ENCODE measurements around the gene ANKMY1. TPM values are rescaled to one million over a fixed set of nuclear protein-coding genes. Genes with fewer than 3 reads are reported as not detected.

The ANKMY1 gene
- total and polyA plus RNA-seq, 2 experiments from 2014 or later, result 2.3 to 8.9 TPM

DNA sequence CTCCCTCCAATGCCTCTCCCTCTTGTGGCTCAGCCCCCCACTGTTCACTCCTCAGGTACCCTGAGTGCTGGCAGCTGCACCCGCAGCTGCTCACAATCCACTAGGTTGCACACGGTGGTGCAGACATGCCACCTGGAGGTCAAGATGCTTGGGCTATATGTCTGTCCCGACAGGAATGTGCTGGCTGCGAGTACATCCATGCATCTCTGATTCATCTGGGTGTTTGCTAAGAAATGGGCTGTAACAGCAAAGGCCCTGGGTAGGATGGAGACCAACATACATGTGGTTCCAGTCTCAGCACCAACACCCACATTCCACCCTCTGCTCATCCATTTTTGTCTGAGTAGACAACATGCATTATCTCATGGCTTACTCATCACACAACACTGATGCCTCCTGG is 31.3 kb downstream of the ANKMY1 start:
- no peaks in the 10 kb centered on the region for H3F3A ChIP-seq (replicated peaks; ENCODE audit: low read depth)
- no peaks in the 10 kb centered on the region for H4K20me1 ChIP-seq (replicated peaks; ENCODE audit: insufficient read depth)
- peaks cover 5% of the 10 kb centered on the region; the same call in 1 of the 2 replicates for H3K36me3 ChIP-seq (ENCODE audit: insufficient read depth)
- H3K79me2 ChIP-seq (replicated peaks; ENCODE audit: insufficient read depth), result no peaks in the 10 kb centered on the region
- no peaks in the 10 kb centered on the region for H3K4me1 ChIP-seq (ENCODE audit: insufficient read depth)
- H3K36me3 Mint-ChIP-seq (ENCODE audit: low read depth), result peaks cover 80% of the 10 kb centered on the region
- H3K27me3 Mint-ChIP-seq (ENCODE audit: insufficient read depth, low read depth, poor library complexity), result peaks cover 5% of the 10 kb centered on the region
- no peaks in the 10 kb centered on the region for H3K27me3 ChIP-seq (ENCODE audit: insufficient read depth)
- ATAC-seq, result no peak
- H3K4me1 Mint-ChIP-seq, result no peaks in the 10 kb centered on the region; the same call in 2 of the 3 replicates
- TF ChIP-seq JUNB (IDR thresholded peaks at IDR 0.05; ENCODE audit: unreplicated experiment) (no peak), EZH2 (IDR thresholded peaks at IDR 0.05; ENCODE audit: low read depth, unreplicated experiment) (no peak), STAT1 (IDR thresholded peaks at IDR 0.05; ENCODE audit: unreplicated experiment) (no peak), EZH2phosphoT487 (IDR thresholded peaks at IDR 0.05; ENCODE audit: unreplicated experiment) (no peak), CREB1 (CRISPR knock-in tag; IDR thresholded peaks at IDR 0.05; ENCODE audit: low read depth) (no peak), NANOG (IDR thresholded peaks at IDR 0.05; ENCODE audit: borderline replicate concordance) (no peak)
- TF ChIP-seq, protein P1, sequence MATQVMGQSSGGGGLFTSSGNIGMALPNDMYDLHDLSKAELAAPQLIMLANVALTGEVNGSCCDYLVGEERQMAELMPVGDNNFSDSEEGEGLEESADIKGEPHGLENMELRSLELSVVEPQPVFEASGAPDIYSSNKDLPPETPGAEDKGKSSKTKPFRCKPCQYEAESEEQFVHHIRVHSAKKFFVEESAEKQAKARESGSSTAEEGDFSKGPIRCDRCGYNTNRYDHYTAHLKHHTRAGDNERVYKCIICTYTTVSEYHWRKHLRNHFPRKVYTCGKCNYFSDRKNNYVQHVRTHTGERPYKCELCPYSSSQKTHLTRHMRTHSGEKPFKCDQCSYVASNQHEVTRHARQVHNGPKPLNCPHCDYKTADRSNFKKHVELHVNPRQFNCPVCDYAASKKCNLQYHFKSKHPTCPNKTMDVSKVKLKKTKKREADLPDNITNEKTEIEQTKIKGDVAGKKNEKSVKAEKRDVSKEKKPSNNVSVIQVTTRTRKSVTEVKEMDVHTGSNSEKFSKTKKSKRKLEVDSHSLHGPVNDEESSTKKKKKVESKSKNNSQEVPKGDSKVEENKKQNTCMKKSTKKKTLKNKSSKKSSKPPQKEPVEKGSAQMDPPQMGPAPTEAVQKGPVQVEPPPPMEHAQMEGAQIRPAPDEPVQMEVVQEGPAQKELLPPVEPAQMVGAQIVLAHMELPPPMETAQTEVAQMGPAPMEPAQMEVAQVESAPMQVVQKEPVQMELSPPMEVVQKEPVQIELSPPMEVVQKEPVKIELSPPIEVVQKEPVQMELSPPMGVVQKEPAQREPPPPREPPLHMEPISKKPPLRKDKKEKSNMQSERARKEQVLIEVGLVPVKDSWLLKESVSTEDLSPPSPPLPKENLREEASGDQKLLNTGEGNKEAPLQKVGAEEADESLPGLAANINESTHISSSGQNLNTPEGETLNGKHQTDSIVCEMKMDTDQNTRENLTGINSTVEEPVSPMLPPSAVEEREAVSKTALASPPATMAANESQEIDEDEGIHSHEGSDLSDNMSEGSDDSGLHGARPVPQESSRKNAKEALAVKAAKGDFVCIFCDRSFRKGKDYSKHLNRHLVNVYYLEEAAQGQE (IDR thresholded peaks at IDR 0.05; ENCODE audit: unreplicated experiment), result no peak
- TF ChIP-seq, protein P2, sequence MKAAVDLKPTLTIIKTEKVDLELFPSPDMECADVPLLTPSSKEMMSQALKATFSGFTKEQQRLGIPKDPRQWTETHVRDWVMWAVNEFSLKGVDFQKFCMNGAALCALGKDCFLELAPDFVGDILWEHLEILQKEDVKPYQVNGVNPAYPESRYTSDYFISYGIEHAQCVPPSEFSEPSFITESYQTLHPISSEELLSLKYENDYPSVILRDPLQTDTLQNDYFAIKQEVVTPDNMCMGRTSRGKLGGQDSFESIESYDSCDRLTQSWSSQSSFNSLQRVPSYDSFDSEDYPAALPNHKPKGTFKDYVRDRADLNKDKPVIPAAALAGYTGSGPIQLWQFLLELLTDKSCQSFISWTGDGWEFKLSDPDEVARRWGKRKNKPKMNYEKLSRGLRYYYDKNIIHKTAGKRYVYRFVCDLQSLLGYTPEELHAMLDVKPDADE (IDR thresholded peaks at IDR 0.05), result no peak
- TF ChIP-seq, protein P3, sequence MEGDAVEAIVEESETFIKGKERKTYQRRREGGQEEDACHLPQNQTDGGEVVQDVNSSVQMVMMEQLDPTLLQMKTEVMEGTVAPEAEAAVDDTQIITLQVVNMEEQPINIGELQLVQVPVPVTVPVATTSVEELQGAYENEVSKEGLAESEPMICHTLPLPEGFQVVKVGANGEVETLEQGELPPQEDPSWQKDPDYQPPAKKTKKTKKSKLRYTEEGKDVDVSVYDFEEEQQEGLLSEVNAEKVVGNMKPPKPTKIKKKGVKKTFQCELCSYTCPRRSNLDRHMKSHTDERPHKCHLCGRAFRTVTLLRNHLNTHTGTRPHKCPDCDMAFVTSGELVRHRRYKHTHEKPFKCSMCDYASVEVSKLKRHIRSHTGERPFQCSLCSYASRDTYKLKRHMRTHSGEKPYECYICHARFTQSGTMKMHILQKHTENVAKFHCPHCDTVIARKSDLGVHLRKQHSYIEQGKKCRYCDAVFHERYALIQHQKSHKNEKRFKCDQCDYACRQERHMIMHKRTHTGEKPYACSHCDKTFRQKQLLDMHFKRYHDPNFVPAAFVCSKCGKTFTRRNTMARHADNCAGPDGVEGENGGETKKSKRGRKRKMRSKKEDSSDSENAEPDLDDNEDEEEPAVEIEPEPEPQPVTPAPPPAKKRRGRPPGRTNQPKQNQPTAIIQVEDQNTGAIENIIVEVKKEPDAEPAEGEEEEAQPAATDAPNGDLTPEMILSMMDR (conservative IDR thresholded peaks at IDR 0.05; ENCODE audit: low read depth in 2 of 2), result no peak
- no peak overlapping the region for H3K27ac ChIP-seq (ENCODE audit: low read depth)
- no peak overlapping the region for H3K4me3 ChIP-seq
- peaks cover 3% of the 10 kb centered on the region; the same call in 1 of the 2 replicates for H3K9me2 ChIP-seq (ENCODE audit: insufficient read depth)
- H2AFZ ChIP-seq, result no peak overlapping the region
- DNase-seq (ENCODE audit: low spot score), result no peak
- H3K4me3 Mint-ChIP-seq, result no peak overlapping the region
- H3K9me3 Mint-ChIP-seq, result peaks cover 83% of the 10 kb centered on the region
- H3K27ac Mint-ChIP-seq, result no peak overlapping the region
- H3K4me2 ChIP-seq, result no peak overlapping the region

DNA sequence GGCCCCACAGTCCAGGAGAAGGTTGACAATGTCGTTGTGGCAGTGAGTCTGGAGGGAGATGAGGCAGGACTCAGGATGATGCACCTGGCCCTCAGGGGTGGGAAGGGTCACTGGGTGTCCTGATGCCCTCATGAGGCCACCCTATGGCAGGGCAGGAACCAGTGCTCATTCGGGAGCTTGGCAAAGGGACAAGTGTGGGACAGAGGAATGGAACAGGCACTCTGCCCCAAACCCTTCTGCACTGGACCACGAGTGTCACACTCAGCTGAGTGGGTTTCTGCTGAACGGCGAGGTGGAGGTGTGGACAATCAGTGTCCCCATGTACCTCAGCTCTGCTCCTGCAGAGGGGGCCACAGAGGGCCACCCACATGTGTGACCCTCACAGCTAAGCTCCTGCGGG is 32.0 kb downstream of the ANKMY1 start:
- peaks cover 74% of the 10 kb centered on the region for H3K36me3 Mint-ChIP-seq (ENCODE audit: low read depth)
- H3K9me3 Mint-ChIP-seq, result peaks cover 76% of the 10 kb centered on the region
- DNase-seq (ENCODE audit: low spot score), result no peak
- TF ChIP-seq NANOG (IDR thresholded peaks at IDR 0.05; ENCODE audit: borderline replicate concordance), result no peak
- TF ChIP-seq POLR2AphosphoS5 (IDR thresholded peaks at IDR 0.05; ENCODE audit: low read depth), result no peak
- no peak for TF ChIP-seq EZH2phosphoT487 (IDR thresholded peaks at IDR 0.05; ENCODE audit: unreplicated experiment)
- no peak for TF ChIP-seq EZH2 (IDR thresholded peaks at IDR 0.05; ENCODE audit: low read depth, unreplicated experiment)
- no peak for TF ChIP-seq STAT1 (IDR thresholded peaks at IDR 0.05; ENCODE audit: unreplicated experiment)
- TF ChIP-seq, protein P3 (conservative IDR thresholded peaks at IDR 0.05; ENCODE audit: low read depth in 2 of 2), result no peak
- TF ChIP-seq, protein P2 (IDR thresholded peaks at IDR 0.05), result no peak

More for the DNA sequence above, 32.0 kb downstream of the ANKMY1 start:
- Mint-ChIP-seq H3K4me1 (peaks cover under 1% of the 10 kb centered on the region), H3K4me3 (no peak overlapping the region), H3K27ac (no peak overlapping the region), H3K27me3 (ENCODE audit: insufficient read depth, low read depth, poor library complexity) (peaks cover 6% of the 10 kb centered on the region)
- Histone ChIP-seq H3K27ac (ENCODE audit: low read depth) (no peak overlapping the region), H3K4me2 (no peak overlapping the region), H3F3A (replicated peaks; ENCODE audit: low read depth) (no peaks in the 10 kb centered on the region), H3K27me3 (ENCODE audit: insufficient read depth) (no peaks in the 10 kb centered on the region), H4K20me1 (replicated peaks; ENCODE audit: insufficient read depth) (no peaks in the 10 kb centered on the region), H2AFZ (no peak overlapping the region), H3K4me1 (ENCODE audit: insufficient read depth) (no peaks in the 10 kb centered on the region), H3K36me3 (ENCODE audit: insufficient read depth) (no peaks in the 10 kb centered on the region), H3K79me2 (replicated peaks; ENCODE audit: insufficient read depth) (no peaks in the 10 kb centered on the region), H3K9me2 (ENCODE audit: insufficient read depth) (peaks cover 3% of the 10 kb centered on the region; the same call in 1 of the 2 replicates), H3K4me3 (no peak overlapping the region)
- ATAC-seq, result no peak
